ENCODE measurements around the gene ZNF74. TPM values are rescaled to one million over a fixed set of nuclear protein-coding genes. Genes with fewer than 3 reads are reported as not detected.
"Not testable (repeated sequence)": the region's sequence is repeated elsewhere in the genome, so short reads cannot be mapped to it uniquely, and the experiment has no call there.

ZNF74 gene
- total RNA-seq, 1 donor from 2014 or later: 20.4 TPM

GRCh38 chr22:20412474-20413216 lies 18.7 kb downstream of the ZNF74 start:
- Mint-ChIP-seq H3K4me1 (ENCODE audit: unreplicated experiment) (peaks cover 8% of the 10 kb centered on the region), H3K4me3 (ENCODE audit: unreplicated experiment) (no peak overlapping the region), H3K9me3 (ENCODE audit: unreplicated experiment) (no peaks in the 10 kb centered on the region), H3K27ac (ENCODE audit: unreplicated experiment) (no peak overlapping the region), H3K27me3 (ENCODE audit: unreplicated experiment) (peaks cover 2% of the 10 kb centered on the region), H3K36me3 (ENCODE audit: unreplicated experiment) (peaks cover 5% of the 10 kb centered on the region)
- no peak for DNase-seq (ENCODE audit: extremely low spot score, unreplicated experiment)
- no peak for TF ChIP-seq CTCF (IDR thresholded peaks at IDR 0.05)

GRCh38 chr22:20413217-20414058 lies 19.5 kb downstream of the ZNF74 start:
- Mint-ChIP-seq H3K27ac (ENCODE audit: unreplicated experiment) (no peak overlapping the region), H3K27me3 (ENCODE audit: unreplicated experiment) (peaks cover 2% of the 10 kb centered on the region), H3K4me3 (ENCODE audit: unreplicated experiment) (no peak overlapping the region), H3K9me3 (ENCODE audit: unreplicated experiment) (no peaks in the 10 kb centered on the region), H3K4me1 (ENCODE audit: unreplicated experiment) (peaks cover 11% of the 10 kb centered on the region), H3K36me3 (ENCODE audit: unreplicated experiment) (peaks cover 3% of the 10 kb centered on the region)
- no peak for TF ChIP-seq CTCF (IDR thresholded peaks at IDR 0.05)
- DNase-seq (ENCODE audit: extremely low spot score, unreplicated experiment): no peak

GRCh38 chr22:20414059-20414440 lies 20.1 kb downstream of the ZNF74 start:
- peaks cover 2% of the 10 kb centered on the region for H3K36me3 Mint-ChIP-seq (ENCODE audit: unreplicated experiment)
- H3K4me1 Mint-ChIP-seq (ENCODE audit: unreplicated experiment): peaks cover 14% of the 10 kb centered on the region
- DNase-seq (ENCODE audit: extremely low spot score, unreplicated experiment): no peak
- H3K27me3 Mint-ChIP-seq (ENCODE audit: unreplicated experiment): peaks cover 2% of the 10 kb centered on the region
- no peak overlapping the region for H3K4me3 Mint-ChIP-seq (ENCODE audit: unreplicated experiment)
- H3K27ac Mint-ChIP-seq (ENCODE audit: unreplicated experiment): no peak overlapping the region
- no peak for TF ChIP-seq CTCF (IDR thresholded peaks at IDR 0.05)
- no peaks in the 10 kb centered on the region for H3K9me3 Mint-ChIP-seq (ENCODE audit: unreplicated experiment)

- H3K9me3 Mint-ChIP-seq (ENCODE audit: unreplicated experiment): no peaks in the 10 kb centered on the region
- H3K36me3 Mint-ChIP-seq (ENCODE audit: unreplicated experiment): no peaks in the 10 kb centered on the region
- no peak for DNase-seq (ENCODE audit: extremely low spot score, unreplicated experiment)
- H3K4me1 Mint-ChIP-seq (ENCODE audit: unreplicated experiment): peaks cover 15% of the 10 kb centered on the region
- H3K4me3 Mint-ChIP-seq (ENCODE audit: unreplicated experiment): no peak overlapping the region
- H3K27me3 Mint-ChIP-seq (ENCODE audit: unreplicated experiment): peaks cover 2% of the 10 kb centered on the region
- no peak for TF ChIP-seq CTCF (IDR thresholded peaks at IDR 0.05)
- no peak overlapping the region for H3K27ac Mint-ChIP-seq (ENCODE audit: unreplicated experiment)
Observed at GRCh38 chr22:20414450-20414849, 20.5 kb downstream of the ZNF74 start.

- DNase-seq (ENCODE audit: extremely low spot score, unreplicated experiment); H3K27ac Mint-ChIP-seq (ENCODE audit: unreplicated experiment); H3K27me3 Mint-ChIP-seq (ENCODE audit: unreplicated experiment); H3K36me3 Mint-ChIP-seq (ENCODE audit: unreplicated experiment); H3K9me3 Mint-ChIP-seq (ENCODE audit: unreplicated experiment); H3K4me3 Mint-ChIP-seq (ENCODE audit: unreplicated experiment): not testable (repeated sequence)
- peaks cover 11% of the 10 kb centered on the region for H3K4me1 Mint-ChIP-seq (ENCODE audit: unreplicated experiment)
Observed at GRCh38 chr22:20415241-20415640, 21.3 kb downstream of the ZNF74 start.

GRCh38 chr22:20415699-20416098 lies 21.7 kb downstream of the ZNF74 start:
- not testable (repeated sequence) for H3K4me1 Mint-ChIP-seq (ENCODE audit: unreplicated experiment); H3K9me3 Mint-ChIP-seq (ENCODE audit: unreplicated experiment)

More at GRCh38 chr22:20415699-20416098, 21.7 kb downstream of the ZNF74 start:
- H3K36me3 Mint-ChIP-seq (ENCODE audit: unreplicated experiment); H3K4me3 Mint-ChIP-seq (ENCODE audit: unreplicated experiment); H3K27ac Mint-ChIP-seq (ENCODE audit: unreplicated experiment); H3K27me3 Mint-ChIP-seq (ENCODE audit: unreplicated experiment); DNase-seq (ENCODE audit: extremely low spot score, unreplicated experiment): not testable (repeated sequence)
